ENCODE measurements around the gene NADK2.
A peak's percentile ranks its signal among the peaks of the same experiment; 100 is the strongest.

NADK2 gene

GRCh38 chr5:36276864-36277263 lies 35.1 kb upstream of the NADK2 start:
- peak; percentile 35 for DNase-seq (ENCODE audit: low read depth)

GRCh38 chr5:36273809-36274526 lies 32.2 kb upstream of the NADK2 start:
- TF ChIP-seq, protein P1, sequence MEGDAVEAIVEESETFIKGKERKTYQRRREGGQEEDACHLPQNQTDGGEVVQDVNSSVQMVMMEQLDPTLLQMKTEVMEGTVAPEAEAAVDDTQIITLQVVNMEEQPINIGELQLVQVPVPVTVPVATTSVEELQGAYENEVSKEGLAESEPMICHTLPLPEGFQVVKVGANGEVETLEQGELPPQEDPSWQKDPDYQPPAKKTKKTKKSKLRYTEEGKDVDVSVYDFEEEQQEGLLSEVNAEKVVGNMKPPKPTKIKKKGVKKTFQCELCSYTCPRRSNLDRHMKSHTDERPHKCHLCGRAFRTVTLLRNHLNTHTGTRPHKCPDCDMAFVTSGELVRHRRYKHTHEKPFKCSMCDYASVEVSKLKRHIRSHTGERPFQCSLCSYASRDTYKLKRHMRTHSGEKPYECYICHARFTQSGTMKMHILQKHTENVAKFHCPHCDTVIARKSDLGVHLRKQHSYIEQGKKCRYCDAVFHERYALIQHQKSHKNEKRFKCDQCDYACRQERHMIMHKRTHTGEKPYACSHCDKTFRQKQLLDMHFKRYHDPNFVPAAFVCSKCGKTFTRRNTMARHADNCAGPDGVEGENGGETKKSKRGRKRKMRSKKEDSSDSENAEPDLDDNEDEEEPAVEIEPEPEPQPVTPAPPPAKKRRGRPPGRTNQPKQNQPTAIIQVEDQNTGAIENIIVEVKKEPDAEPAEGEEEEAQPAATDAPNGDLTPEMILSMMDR (conservative IDR thresholded peaks at IDR 0.05; ENCODE audit: low read length): no peak
- H3K4me3 ChIP-seq (ENCODE audit: low read length): no peak overlapping the region
- DNase-seq (ENCODE audit: low read depth): no peak

More at GRCh38 chr5:36276864-36277263, 35.1 kb upstream of the NADK2 start:
- TF ChIP-seq, protein P1 (conservative IDR thresholded peaks at IDR 0.05; ENCODE audit: low read length): no peak
- H3K4me3 ChIP-seq (ENCODE audit: low read length): no peak overlapping the region

GRCh38 chr5:36272136-36272690 lies 30.5 kb upstream of the NADK2 start:
- DNase-seq (ENCODE audit: low read depth): peak; percentile 61
- TF ChIP-seq, protein P1 (conservative IDR thresholded peaks at IDR 0.05; ENCODE audit: low read length): no peak
- H3K4me3 ChIP-seq (ENCODE audit: low read length): no peak overlapping the region

DNA sequence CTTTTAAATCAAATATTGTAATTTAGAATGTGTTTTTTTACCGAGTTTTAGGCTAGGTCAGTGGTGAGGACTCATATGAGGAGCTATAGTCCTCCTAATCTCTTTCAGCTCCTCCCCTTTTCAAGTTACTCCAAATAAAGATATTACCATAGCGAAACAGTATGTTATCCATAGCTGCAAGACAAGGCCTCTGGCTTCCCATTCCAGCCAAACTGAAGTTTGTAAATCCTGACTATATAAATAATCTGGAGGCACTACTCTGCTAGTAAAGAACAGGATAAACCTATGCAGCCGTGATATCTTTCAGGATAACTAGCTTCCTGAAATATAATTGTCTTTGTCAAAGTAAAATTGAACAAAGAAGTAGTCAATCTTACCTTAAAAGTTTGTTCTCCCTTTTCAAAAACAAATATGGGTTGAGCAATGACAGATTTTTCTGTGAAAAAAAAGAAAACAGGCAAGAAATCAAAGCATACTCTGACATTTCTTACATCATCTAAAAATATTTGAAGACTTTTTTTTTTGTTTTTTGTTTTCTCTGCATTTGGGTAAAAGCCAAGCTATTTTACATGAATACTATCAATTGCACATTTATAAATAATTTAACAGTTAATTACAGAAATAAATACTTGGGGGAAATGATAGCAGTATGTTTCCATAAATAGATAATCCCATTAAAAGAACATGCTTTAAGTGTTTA lies 29.3 kb upstream of the NADK2 start:
- H3K4me3 ChIP-seq (ENCODE audit: low read length): no peak overlapping the region
- DNase-seq (ENCODE audit: low read depth): no peak
- TF ChIP-seq, protein P1 (conservative IDR thresholded peaks at IDR 0.05; ENCODE audit: low read length): no peak

GRCh38 chr5:36270175-36270574 lies 28.4 kb upstream of the NADK2 start:
- TF ChIP-seq, protein P1 (conservative IDR thresholded peaks at IDR 0.05; ENCODE audit: low read length): no peak
- no peak for DNase-seq (ENCODE audit: low read depth)
- H3K4me3 ChIP-seq (ENCODE audit: low read length): no peak overlapping the region

GRCh38 chr5:36269478-36269877 lies 27.8 kb upstream of the NADK2 start:
- no peak for DNase-seq (ENCODE audit: low read depth)
- TF ChIP-seq, protein P1 (conservative IDR thresholded peaks at IDR 0.05; ENCODE audit: low read length): no peak
- H3K4me3 ChIP-seq (ENCODE audit: low read length): no peak overlapping the region
